Hippocampal formation (tissue), 2 donors: ENCODE data around the gene CFAP126.
"Not testable (repeated sequence)": the region's sequence is repeated elsewhere in the genome, so short reads cannot be mapped to it uniquely, and the experiment has no call there.

ENCODE experiments used
- DNase-seq, 2 donors: peaks; one replicate each; lab custom pipeline; 2025; lab: John Stamatoyannopoulos, UW

Gene CFAP126

GRCh38 chr1:161382214-161383019 lies 14.7 kb upstream of the CFAP126 start:
- peak in 1 of 2 donors; percentile 83 for DNase-seq

GRCh38 chr1:161381707-161382106 lies 14.0 kb upstream of the CFAP126 start:
- no peak for DNase-seq

GRCh38 chr1:161379071-161379470 lies 11.4 kb upstream of the CFAP126 start:
- DNase-seq = no peak

- no peak for DNase-seq
Observed at GRCh38 chr1:161378014-161378413, 10.3 kb upstream of the CFAP126 start.

- DNase-seq = no peak
Observed at GRCh38 chr1:161374373-161374772, 6.7 kb upstream of the CFAP126 start.

GRCh38 chr1:161373442-161373841 lies 5.8 kb upstream of the CFAP126 start:
- no peak for DNase-seq

- no peak for DNase-seq
Observed at GRCh38 chr1:161365207-161365606, 2.5 kb downstream of the CFAP126 start.

GRCh38 chr1:161364332-161364731 lies 3.3 kb downstream of the CFAP126 start:
- DNase-seq = no peak

- no peak for DNase-seq
Observed at GRCh38 chr1:161359291-161359690, 8.4 kb downstream of the CFAP126 start.

- DNase-seq = no peak
Observed at GRCh38 chr1:161357073-161357472, 10.6 kb downstream of the CFAP126 start.

- DNase-seq = no peak
Observed at GRCh38 chr1:161351482-161351881, 16.2 kb downstream of the CFAP126 start.

GRCh38 chr1:161350671-161351070 lies 17.0 kb downstream of the CFAP126 start:
- DNase-seq = no peak

- no peak for DNase-seq
Observed at GRCh38 chr1:161342821-161343220, 24.9 kb downstream of the CFAP126 start.

- no peak for DNase-seq
Observed at GRCh38 chr1:161342177-161342576, 25.5 kb downstream of the CFAP126 start.

GRCh38 chr1:161335796-161336195 lies 31.9 kb downstream of the CFAP126 start:
- no peak for DNase-seq

GRCh38 chr1:161333166-161333565 lies 34.5 kb downstream of the CFAP126 start:
- DNase-seq = no peak

- DNase-seq = no peak
Observed at GRCh38 chr1:161330346-161330745, 37.3 kb downstream of the CFAP126 start.

GRCh38 chr1:161324020-161324419 lies 43.7 kb downstream of the CFAP126 start:
- DNase-seq = no peak

- not testable (repeated sequence) for DNase-seq
Observed at GRCh38 chr1:161315841-161316674, 51.6 kb downstream of the CFAP126 start.
